KBM-7 (cell line): Measurements from ENCODE around the gene RBFOX1.

Source experiments
- DNase-seq: peaks from one replicate; pipeline ENCODE4 v3.0.0-alpha.2; 2015
- in situ Hi-C: fragments of 300-500 bp; cut with MboI; formaldehyde crosslinking; loops from 2 replicates; pipeline ENCODE4 v1.14.3; 2020; ENCODE audit warnings: low sequenced_read_pairs, low pct_unique_long_range_greater_than_20kb, mixed read lengths

The RBFOX1 gene

GRCh38 chr16:7366041-7366440 is 33.4 kb downstream of the RBFOX1 start:
- no peak for DNase-seq
- in situ Hi-C loops = no loop called here

GRCh38 chr16:7366993-7367880 is 34.6 kb downstream of the RBFOX1 start:
- in situ Hi-C loops = no loop called here
- DNase-seq = no peak

GRCh38 chr16:7369204-7369603 is 36.6 kb downstream of the RBFOX1 start:
- in situ Hi-C loops = no loop called here
- DNase-seq = no peak

- in situ Hi-C loops = no loop called here
Measured at GRCh38 chr16:7372095-7372494, 39.5 kb downstream of the RBFOX1 start.

GRCh38 chr16:7373776-7374175 is 41.1 kb downstream of the RBFOX1 start:
- in situ Hi-C loops = no loop called here
- no peak for DNase-seq

More at GRCh38 chr16:7372095-7372494, 39.5 kb downstream of the RBFOX1 start:
- no peak for DNase-seq

- no peak for DNase-seq
- in situ Hi-C loops = no loop called here
Measured at GRCh38 chr16:7374614-7375174, 42.0 kb downstream of the RBFOX1 start.

GRCh38 chr16:7376227-7376626 is 43.6 kb downstream of the RBFOX1 start:
- no peak for DNase-seq

GRCh38 chr16:7377231-7377630 is 44.6 kb downstream of the RBFOX1 start:
- DNase-seq = no peak
- in situ Hi-C loops = no loop called here

More at GRCh38 chr16:7376227-7376626, 43.6 kb downstream of the RBFOX1 start:
- in situ Hi-C loops = no loop called here

- DNase-seq = no peak
- in situ Hi-C loops = no loop called here
Measured at GRCh38 chr16:7378024-7378695, 45.5 kb downstream of the RBFOX1 start.

- DNase-seq = no peak
- in situ Hi-C loops = no loop called here
Measured at GRCh38 chr16:7380441-7380840, 47.8 kb downstream of the RBFOX1 start.

GRCh38 chr16:7380911-7381310 is 48.3 kb downstream of the RBFOX1 start:
- no peak for DNase-seq
- in situ Hi-C loops = no loop called here

GRCh38 chr16:7381671-7382070 is 49.0 kb downstream of the RBFOX1 start:
- no peak for DNase-seq
- in situ Hi-C loops = no loop called here

GRCh38 chr16:7382521-7382920 is 49.9 kb downstream of the RBFOX1 start:
- DNase-seq = no peak
- in situ Hi-C loops = no loop called here

- no peak for DNase-seq
- in situ Hi-C loops = no loop called here
Measured at GRCh38 chr16:7390974-7391373, 58.3 kb downstream of the RBFOX1 start.

- DNase-seq = no peak
- in situ Hi-C loops = no loop called here
Measured at GRCh38 chr16:7391694-7392093, 59.0 kb downstream of the RBFOX1 start.

- no peak for DNase-seq
- in situ Hi-C loops = no loop called here
Measured at GRCh38 chr16:7392206-7392605, 59.6 kb downstream of the RBFOX1 start.

- DNase-seq = no peak
- in situ Hi-C loops = no loop called here
Measured at GRCh38 chr16:7393680-7394079, 61.0 kb downstream of the RBFOX1 start.

GRCh38 chr16:7394720-7395336 is 62.2 kb downstream of the RBFOX1 start:
- in situ Hi-C loops = no loop called here
- no peak for DNase-seq

GRCh38 chr16:7397901-7398300 is 65.3 kb downstream of the RBFOX1 start:
- in situ Hi-C loops = no loop called here
- no peak for DNase-seq

GRCh38 chr16:7398536-7398935 is 65.9 kb downstream of the RBFOX1 start:
- DNase-seq = no peak
- in situ Hi-C loops = no loop called here
